ENCODE measurements around the gene ZBED4.

GRCh38 chr22:49881856-49882255 lies 28.2 kb downstream of the ZBED4 start:
- TF ChIP-seq CTCF (IDR thresholded peaks at IDR 0.05) (no peak), POLR2A (IDR thresholded peaks at IDR 0.05) (no peak)

Data from right lobe of liver (tissue), 4 donors.